B cell (primary cell): ENCODE results near the gene CCDC6. TPM values are rescaled to one million over a fixed set of nuclear protein-coding genes. Genes with fewer than 3 reads are reported as not detected.

Experiments used
- ATAC-seq: fragments of 200-7000 bp; cut with Tn5 transposase; one replicate; pipeline ENCODE4 v1.10.0; 2021; ENCODE audit warnings: low read depth, mild to moderate bottlenecking, moderate number of reproducible peaks, moderate library complexity
- CTCF ChIA-PET: fragments of 350-600 bp; sonication (Branson Sonifier 250); formaldehyde crosslinking; loops from one replicate; lab custom pipeline; 2021; ENCODE audit warnings: antibody characterized with exemption, inconsistent platforms; lab: Charles Lee
- POLR2A ChIA-PET: fragments of 350-600 bp; sonication (Branson Sonifier 250); formaldehyde crosslinking; loops from one replicate; lab custom pipeline; 2021; ENCODE audit warnings: antibody characterized with exemption; lab: Charles Lee
- DNase-seq: peaks from one replicate; pipeline ENCODE4 v3.0.0; 2013
- H2AFZ ChIP-seq: 2 replicates; pipeline ENCODE4 v1.6.1; 2012; ENCODE audit warnings: mild to moderate bottlenecking, low read depth, low read length; ENCODE audit not compliant: insufficient read depth, poor library complexity, severe bottlenecking
- H3K27ac ChIP-seq, 2 donors: 1 replicate in 1 of 2; 2 replicates in 1 of 2; pipeline ENCODE4 v1.5.1; 2012 to 2013; ENCODE audit warnings: low read length in 2 of 2, mild to moderate bottlenecking in 2 of 2, moderate library complexity in 1 of 2
- H3K27me3 ChIP-seq, 4 experiments: fragments of 200-600 bp in 1 of 4; sonication (generic) in 1 of 4; replicated peaks in 1 of 4; 1 replicate in 2 of 4; 2 replicates in 2 of 4; pipeline versions ENCODE4 v1.6.1 to v1.7.0; 2013 to 2016; ENCODE audit warnings: low read length in 3 of 4, mild to moderate bottlenecking in 2 of 4, mixed read lengths in 1 of 4, moderate library complexity in 1 of 4; ENCODE audit not compliant: insufficient read depth in 4 of 4, control insufficient read depth in 3 of 4; ENCODE audit errors: control extremely low read depth in 1 of 4
- H3K36me3 ChIP-seq, 2 experiments: replicated peaks in 1 of 2; 1 replicate in 1 of 2; 2 replicates in 1 of 2; pipeline versions ENCODE4 v1.6.1 to v1.7.1; 2013; ENCODE audit warnings: low read length in 1 of 2; ENCODE audit not compliant: insufficient read depth in 2 of 2, control insufficient read depth in 1 of 2; ENCODE audit errors: control extremely low read depth in 1 of 2, extremely low read depth in 1 of 2
- H3K4me1 ChIP-seq, 2 donors: fragments of 200-600 bp in 1 of 2; sonication (generic) in 1 of 2; 1 replicate in 1 of 2; 2 replicates in 1 of 2; pipeline versions ENCODE4 v1.5.1 to v1.6.1; 2013 to 2017; ENCODE audit warnings: low read length in 2 of 2; ENCODE audit not compliant: control insufficient read depth in 2 of 2, insufficient read depth in 2 of 2
- H3K4me2 ChIP-seq: replicated peaks from 2 replicates; pipeline ENCODE3; 2012; ENCODE audit warnings: mild to moderate bottlenecking, low read depth, low read length; ENCODE audit not compliant: poor library complexity, severe bottlenecking
- H3K4me3 ChIP-seq, 5 experiments: fragments of 200-600 bp in 1 of 5; sonication (generic) in 1 of 5; 1 replicate in 3 of 5; 2 replicates in 2 of 5; pipeline versions ENCODE4 v1.5.1 to v1.7.0; 2011 to 2016; ENCODE audit warnings: low read length in 4 of 5, mild to moderate bottlenecking in 4 of 5, low read depth in 2 of 5, control low read depth in 1 of 5, moderate library complexity in 1 of 5; ENCODE audit not compliant: insufficient read depth in 1 of 5; ENCODE audit errors: control extremely low read depth in 1 of 5, extremely low read depth in 1 of 5
- H3K79me2 ChIP-seq: fragments of 200-600 bp; sonication (generic); one replicate; pipeline ENCODE4 v1.6.0; 2016; ENCODE audit warnings: low read length; ENCODE audit not compliant: control insufficient read depth, insufficient read depth
- H3K9ac ChIP-seq: fragments of 200-600 bp; sonication (generic); 2 replicates; pipeline ENCODE4 v1.6.1; 2017; ENCODE audit warnings: mild to moderate bottlenecking, low read length, moderate library complexity
- H3K9me3 ChIP-seq, 3 donors: one replicate each; pipeline versions ENCODE4 v1.6.1 to v1.7.1; 2013; ENCODE audit warnings: low read length in 2 of 3; ENCODE audit not compliant: control insufficient read depth in 2 of 3, insufficient read depth in 1 of 3; ENCODE audit errors: control extremely low read depth in 1 of 3
- H4K20me1 ChIP-seq: 2 replicates; pipeline ENCODE4 v1.6.0; 2012; ENCODE audit warnings: mild to moderate bottlenecking, low read length; ENCODE audit not compliant: insufficient read depth, control insufficient read depth, poor library complexity, severe bottlenecking
- H3K27ac Mint-ChIP-seq: one replicate; pipeline ENCODE4 v1.8.0; 2021; ENCODE audit warnings: mixed read lengths
- H3K27me3 Mint-ChIP-seq: one replicate; pipeline ENCODE4 v1.8.0; 2021; ENCODE audit warnings: mixed read lengths
- H3K4me1 Mint-ChIP-seq: one replicate; pipeline ENCODE4 v1.8.0; 2021; ENCODE audit warnings: mixed read lengths
- H3K4me3 Mint-ChIP-seq: one replicate; pipeline ENCODE4 v1.8.0; 2021; ENCODE audit warnings: mixed read lengths
- H3K9me3 Mint-ChIP-seq: one replicate; pipeline ENCODE4 v1.8.0; 2022; ENCODE audit warnings: mixed read lengths; ENCODE audit not compliant: insufficient read depth
- CTCF ChIP-seq: fragments of 200-600 bp; IDR thresholded peaks from one replicate; pipeline ENCODE4 v1.8.0; 2022; ENCODE audit warnings: antibody characterized with exemption, mild to moderate bottlenecking
- EZH2 ChIP-seq: IDR thresholded peaks from 2 replicates; pipeline ENCODE4 v1.6.1; 2012; ENCODE audit warnings: borderline replicate concordance, low read depth, mild to moderate bottlenecking, moderate library complexity, low read length; ENCODE audit not compliant: insufficient read depth, poor library complexity, severe bottlenecking
- WGBS: methylation state at CpG from one replicate; pipeline ENCODE4 v1.1.5; 2013; ENCODE audit warnings: missing lambda C conversion rate; ENCODE audit not compliant: insufficient coverage; 5-methylcytosine and 5-hydroxymethylcytosine counted together
- intact Hi-C: fragments of 100-400 bp; cut with micrococcal nuclease; formaldehyde crosslinking; loops from one replicate; pipeline ENCODE4 v1.10.0; 2022
- polyA plus RNA-seq: library from polyadenylated mRNA; depleted of rRNA; stranded (reverse); fragments of >200 nt; gene quantifications from 2 replicates; pipeline ENCODE4 v1.2.3, GENCODE V29; 2012
- total RNA-seq, 2 donors: library from RNA; stranded (reverse); fragments of 120-200 nt in 1 of 2; gene quantifications; 1 replicate in 1 of 2; 2 replicates in 1 of 2; pipeline versions ENCODE4 v1.2.3 to v1.2.4, GENCODE V29; 2013 to 2022

The CCDC6 gene
- total and polyA plus RNA-seq, 2 donors (not counting 1 experiment from before 2014, with no cell fraction given), result 18.2 to 30.1 TPM

- no peak overlapping the region for H3K4me2 ChIP-seq
- peaks cover 5 to 86% of the 10 kb centered on the region in 2 experiments for H3K36me3 ChIP-seq
- H3K27ac ChIP-seq, result peak overlapping the region in 1 of 2 donors; percentile 39
- no peak for DNase-seq
- no peak overlapping the region for H3K4me3 ChIP-seq
- H3K4me1 Mint-ChIP-seq, result peaks cover 24% of the 10 kb centered on the region
- no peak for TF ChIP-seq CTCF
- TF ChIP-seq EZH2, result no peak
- POLR2A ChIA-PET, result no interaction called here
- WGBS, result 33% methylated on average over 1 of the region's 1 CpG
- no peaks in the 10 kb centered on the region for H3K27me3 ChIP-seq
- intact Hi-C loops, result no loop called here
- no peak for ATAC-seq
- no peaks in the 10 kb centered on the region for H3K9me3 Mint-ChIP-seq
- H3K9me3 ChIP-seq, result no peaks in the 10 kb centered on the region
- H3K4me1 ChIP-seq, result peaks cover 0 to 11% of the 10 kb centered on the region in 2 donors
- no peak overlapping the region for H3K9ac ChIP-seq
- H3K27me3 Mint-ChIP-seq, result no peaks in the 10 kb centered on the region
- CTCF ChIA-PET, result interaction anchor here (0.7 kb wide), 1 partner anchor 1516 kb away, joined by 4 read pairs; no protein-coding TSS in a partner anchor
- H4K20me1 ChIP-seq, result no peaks in the 10 kb centered on the region
- H3K79me2 ChIP-seq, result no peaks in the 10 kb centered on the region
- H3K4me3 Mint-ChIP-seq, result no peak overlapping the region
- H2AFZ ChIP-seq, result no peak overlapping the region
- peak overlapping the region; percentile 46 for H3K27ac Mint-ChIP-seq
These were observed 102.6 kb downstream of the CCDC6 start for GRCh38 chr10:59803714-59804113.

GRCh38 chr10:59801171-59801570 is 105.2 kb downstream of the CCDC6 start:
- intact Hi-C loops, result no loop called here
- 100% methylated on average over 2 of the region's 2 CpGs for WGBS

More at GRCh38 chr10:59801171-59801570, 105.2 kb downstream of the CCDC6 start:
- ChIA-PET CTCF (no interaction called here), POLR2A (no interaction called here)
- Histone ChIP-seq H3K27ac (no peak overlapping the region), H3K27me3 (no peaks in the 10 kb centered on the region), H3K79me2 (no peaks in the 10 kb centered on the region), H3K36me3 (peaks cover 4 to 81% of the 10 kb centered on the region in 2 experiments), H3K4me1 (peaks cover 0 to 11% of the 10 kb centered on the region in 2 donors), H4K20me1 (no peaks in the 10 kb centered on the region), H3K9ac (no peak overlapping the region), H2AFZ (no peak overlapping the region), H3K4me3 (no peak overlapping the region), H3K9me3 (no peaks in the 10 kb centered on the region), H3K4me2 (no peak overlapping the region)
- Mint-ChIP-seq H3K4me3 (no peak overlapping the region), H3K27ac (no peak overlapping the region), H3K4me1 (peaks cover 19% of the 10 kb centered on the region), H3K9me3 (no peaks in the 10 kb centered on the region), H3K27me3 (no peaks in the 10 kb centered on the region)
- no peak for TF ChIP-seq CTCF
- no peak for TF ChIP-seq EZH2
- ATAC-seq (no peak), DNase-seq (no peak)
